Measurements from ENCODE around the gene DKC1.

Gene DKC1

GRCh38 chrX:154824638-154825037 is 62.0 kb downstream of the DKC1 start:
- H3K36me3 ChIP-seq (ENCODE audit: control insufficient read depth in 2 of 2, insufficient read depth in 1 of 2, low read length in 2 of 2), result no peaks in the 10 kb centered on the region
- no peak overlapping the region for H3K27ac ChIP-seq (ENCODE audit: extremely low read depth, low read depth, low read length)
- H3K9me3 ChIP-seq (ENCODE audit: control insufficient read depth, insufficient read depth, low read depth, low read length), result no peaks in the 10 kb centered on the region; the same call in 1 of the 2 replicates
- H3K4me3 ChIP-seq (ENCODE audit: low read depth, low read length), result no peak overlapping the region
- TF ChIP-seq ZSCAN4 (tag by site-specific recombination; IDR thresholded peaks at IDR 0.05) (no peak), ZNF280D (tag by site-specific recombination; IDR thresholded peaks at IDR 0.05) (no peak), HOXD13 (CRISPR knock-in tag; IDR thresholded peaks at IDR 0.05; ENCODE audit: borderline replicate concordance) (no peak), ZNF610 (tag by site-specific recombination; IDR thresholded peaks at IDR 0.05; ENCODE audit: borderline replicate concordance) (no peak), AEBP2 (tag by site-specific recombination; IDR thresholded peaks at IDR 0.05; ENCODE audit: borderline replicate concordance) (no peak), GFI1B (tag by site-specific recombination; IDR thresholded peaks at IDR 0.05) (no peak), KLF16 (tag by site-specific recombination; IDR thresholded peaks at IDR 0.05) (no peak), IKZF3 (tag by site-specific recombination; IDR thresholded peaks at IDR 0.05) (no peak), REST (tag by site-specific recombination; IDR thresholded peaks at IDR 0.05) (no peak), ZNF157 (tag by site-specific recombination; IDR thresholded peaks at IDR 0.05) (no peak), ZNF175 (tag by site-specific recombination; IDR thresholded peaks at IDR 0.05) (no peak), PATZ1 (tag by site-specific recombination; IDR thresholded peaks at IDR 0.05) (no peak), WT1 (tag by site-specific recombination; IDR thresholded peaks at IDR 0.05) (no peak), ZNF747 (tag by site-specific recombination; IDR thresholded peaks at IDR 0.05) (no peak), ZNF350 (tag by site-specific recombination; IDR thresholded peaks at IDR 0.05) (no peak), ZNF701 (tag by site-specific recombination; IDR thresholded peaks at IDR 0.05) (no peak), ZNF423 (tag by site-specific recombination; IDR thresholded peaks at IDR 0.05) (no peak)
- H3K4me1 ChIP-seq (ENCODE audit: control insufficient read depth, insufficient read depth, low read length), result no peaks in the 10 kb centered on the region
- ChIA-PET CTCF (no interaction called here), POLR2A (interaction anchor here (0.7 kb wide), 1 partner anchor 369 kb away, joined by 3 read pairs; no protein-coding TSS in a partner anchor)
